ENCODE results near the gene DLD.
"Not testable (repeated sequence)": the region's sequence is repeated elsewhere in the genome, so short reads cannot be mapped to it uniquely, and the experiment has no call there.

DLD gene

GRCh38 chr7:107915541-107915940 lies 24.6 kb downstream of the DLD start:
- no peaks in the 10 kb centered on the region for H3K27me3 Mint-ChIP-seq
- peaks cover 44 to 75% of the 10 kb centered on the region in 2 donors for H3K36me3 Mint-ChIP-seq
- H3K9me3 Mint-ChIP-seq: peaks cover 2 to 4% of the 10 kb centered on the region in 2 donors
- no peak for DNase-seq
- no peak overlapping the region for H3K27ac Mint-ChIP-seq
- no peak overlapping the region for H3K4me3 Mint-ChIP-seq
- no peak for ATAC-seq (replicated peaks)
- H3K4me1 Mint-ChIP-seq: peaks cover 9 to 35% of the 10 kb centered on the region in 2 donors

- no peak overlapping the region for H3K4me3 Mint-ChIP-seq
- H3K27ac Mint-ChIP-seq: no peak overlapping the region
- peak in 1 of 2 donors; percentile 39 for ATAC-seq (replicated peaks)
- peaks cover 12 to 32% of the 10 kb centered on the region in 2 donors for H3K4me1 Mint-ChIP-seq
- no peak for DNase-seq
- H3K9me3 Mint-ChIP-seq: no peaks in the 10 kb centered on the region
- H3K27me3 Mint-ChIP-seq: no peaks in the 10 kb centered on the region
- peaks cover 45 to 76% of the 10 kb centered on the region in 2 donors for H3K36me3 Mint-ChIP-seq
These were observed 27.0 kb downstream of the DLD start for GRCh38 chr7:107917763-107918651.

- Mint-ChIP-seq H3K4me1 (peaks cover 12 to 23% of the 10 kb centered on the region in 2 donors), H3K9me3 (no peaks in the 10 kb centered on the region), H3K36me3 (peaks cover 43 to 73% of the 10 kb centered on the region in 2 donors), H3K27me3 (no peaks in the 10 kb centered on the region), H3K27ac (no peak overlapping the region), H3K4me3 (no peak overlapping the region)
- ATAC-seq (replicated peaks): no peak
- DNase-seq: no peak
These were observed 28.0 kb downstream of the DLD start for GRCh38 chr7:107918948-107919347.

- peaks cover 14 to 20% of the 10 kb centered on the region in 2 donors for H3K4me1 Mint-ChIP-seq
- H3K9me3 Mint-ChIP-seq: no peaks in the 10 kb centered on the region
- peaks cover 40 to 68% of the 10 kb centered on the region in 2 donors for H3K36me3 Mint-ChIP-seq
- H3K27me3 Mint-ChIP-seq: no peaks in the 10 kb centered on the region
- peak in 1 of 2 donors; percentile 45 for ATAC-seq (replicated peaks)
- H3K27ac Mint-ChIP-seq: no peak overlapping the region
- H3K4me3 Mint-ChIP-seq: no peak overlapping the region
- no peak for DNase-seq
These were observed 29.2 kb downstream of the DLD start for GRCh38 chr7:107920048-107920772.

DNA sequence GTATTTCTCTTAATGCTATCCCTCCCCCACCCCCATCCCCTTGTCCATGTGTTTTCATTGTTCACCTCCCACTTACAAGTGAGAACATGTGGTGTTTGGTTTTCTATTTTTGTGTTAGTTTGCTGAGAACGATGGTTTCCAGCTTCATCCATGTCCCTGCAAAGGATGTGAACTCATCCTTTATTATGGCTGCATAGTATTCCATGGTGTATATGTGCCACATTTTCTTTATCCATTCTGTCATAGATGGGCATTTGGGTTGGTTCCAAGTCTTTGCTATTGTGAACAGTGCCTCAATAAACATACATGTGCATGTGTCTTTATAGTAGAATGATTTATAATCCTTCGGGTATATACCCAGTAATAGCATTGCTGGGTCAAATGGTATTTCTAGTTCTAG lies 30.8 kb downstream of the DLD start:
- H3K4me3 Mint-ChIP-seq; ATAC-seq (replicated peaks); H3K27ac Mint-ChIP-seq; DNase-seq; H3K27me3 Mint-ChIP-seq; H3K9me3 Mint-ChIP-seq: not testable (repeated sequence)
- peaks cover 14 to 20% of the 10 kb centered on the region in 2 donors for H3K4me1 Mint-ChIP-seq
- peaks cover 43 to 75% of the 10 kb centered on the region in 2 donors for H3K36me3 Mint-ChIP-seq

- ATAC-seq (replicated peaks): no peak
- no peak for DNase-seq
- no peak overlapping the region for H3K27ac Mint-ChIP-seq
- H3K9me3 Mint-ChIP-seq: no peaks in the 10 kb centered on the region
- no peaks in the 10 kb centered on the region for H3K27me3 Mint-ChIP-seq
- H3K36me3 Mint-ChIP-seq: peaks cover 44 to 73% of the 10 kb centered on the region in 2 donors
- no peak overlapping the region for H3K4me3 Mint-ChIP-seq
- peaks cover 12 to 20% of the 10 kb centered on the region in 2 donors for H3K4me1 Mint-ChIP-seq
These were observed 31.9 kb downstream of the DLD start for GRCh38 chr7:107922886-107923285.

DNA sequence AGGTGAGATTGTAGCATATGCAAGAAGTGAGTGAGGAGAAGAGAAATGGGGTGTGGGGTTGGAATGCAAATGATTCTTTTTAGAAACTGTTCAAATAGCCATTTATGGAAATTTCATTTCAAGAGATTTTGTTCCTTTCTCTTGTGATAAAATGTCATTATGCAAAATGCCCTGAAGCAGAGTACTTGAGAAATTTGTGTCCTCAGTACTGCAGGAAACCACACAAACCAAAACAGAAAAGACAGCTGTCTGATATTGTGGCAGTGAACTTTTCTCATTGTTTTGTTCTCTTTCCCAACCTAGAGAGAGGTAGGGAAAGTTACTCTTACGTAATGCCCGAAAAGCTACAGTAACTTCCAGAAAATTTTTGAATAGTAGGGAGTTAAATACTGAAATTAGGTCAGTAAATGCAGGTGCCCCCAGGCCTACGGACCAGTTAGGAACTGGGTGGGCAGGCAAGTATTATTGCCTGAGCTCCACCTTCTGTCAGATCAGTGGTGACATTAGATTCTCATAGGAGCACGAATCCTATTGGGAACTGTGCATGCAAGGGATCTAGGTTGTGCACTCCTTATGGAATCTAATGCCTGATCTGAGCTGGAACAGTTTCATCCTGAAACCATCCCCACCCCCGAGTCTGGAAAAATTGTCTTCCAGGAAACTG lies 34.0 kb downstream of the DLD start:
- no peaks in the 10 kb centered on the region for H3K27me3 Mint-ChIP-seq
- H3K9me3 Mint-ChIP-seq: no peaks in the 10 kb centered on the region
- H3K27ac Mint-ChIP-seq: no peak overlapping the region
- peaks cover 49 to 74% of the 10 kb centered on the region in 2 donors for H3K36me3 Mint-ChIP-seq
- peak; percentile 68 to 93 for ATAC-seq (replicated peaks)
- H3K4me1 Mint-ChIP-seq: peaks cover 11 to 16% of the 10 kb centered on the region in 2 donors
- DNase-seq: no peak
- no peak overlapping the region for H3K4me3 Mint-ChIP-seq

- H3K36me3 Mint-ChIP-seq: peaks cover 37 to 60% of the 10 kb centered on the region in 2 donors
- ATAC-seq (replicated peaks) (no peak), DNase-seq (no peak)
- H3K4me1 Mint-ChIP-seq: peaks cover 7% of the 10 kb centered on the region in 2 donors
- no peak overlapping the region for H3K4me3 Mint-ChIP-seq
- H3K9me3 Mint-ChIP-seq: no peaks in the 10 kb centered on the region
- H3K27ac Mint-ChIP-seq: no peak overlapping the region
- H3K27me3 Mint-ChIP-seq: no peaks in the 10 kb centered on the region
These were observed 35.5 kb downstream of the DLD start for GRCh38 chr7:107926481-107926880.

- ATAC-seq (replicated peaks): no peak
- Mint-ChIP-seq H3K4me3 (no peak overlapping the region), H3K9me3 (no peaks in the 10 kb centered on the region), H3K36me3 (peaks cover 25 to 31% of the 10 kb centered on the region in 2 donors), H3K27me3 (no peaks in the 10 kb centered on the region), H3K27ac (no peak overlapping the region), H3K4me1 (peaks cover 0 to 2% of the 10 kb centered on the region in 2 donors)
- no peak for DNase-seq
These were observed 40.9 kb downstream of the DLD start for GRCh38 chr7:107931740-107932515.

- Mint-ChIP-seq H3K9me3 (no peaks in the 10 kb centered on the region), H3K4me3 (no peak overlapping the region), H3K4me1 (peaks cover 0 to 2% of the 10 kb centered on the region in 2 donors), H3K27me3 (no peaks in the 10 kb centered on the region), H3K36me3 (peaks cover 19 to 26% of the 10 kb centered on the region in 2 donors), H3K27ac (no peak overlapping the region)
- ATAC-seq (replicated peaks) (no peak), DNase-seq (no peak)
These were observed 41.8 kb downstream of the DLD start for GRCh38 chr7:107932805-107933204.

DNA sequence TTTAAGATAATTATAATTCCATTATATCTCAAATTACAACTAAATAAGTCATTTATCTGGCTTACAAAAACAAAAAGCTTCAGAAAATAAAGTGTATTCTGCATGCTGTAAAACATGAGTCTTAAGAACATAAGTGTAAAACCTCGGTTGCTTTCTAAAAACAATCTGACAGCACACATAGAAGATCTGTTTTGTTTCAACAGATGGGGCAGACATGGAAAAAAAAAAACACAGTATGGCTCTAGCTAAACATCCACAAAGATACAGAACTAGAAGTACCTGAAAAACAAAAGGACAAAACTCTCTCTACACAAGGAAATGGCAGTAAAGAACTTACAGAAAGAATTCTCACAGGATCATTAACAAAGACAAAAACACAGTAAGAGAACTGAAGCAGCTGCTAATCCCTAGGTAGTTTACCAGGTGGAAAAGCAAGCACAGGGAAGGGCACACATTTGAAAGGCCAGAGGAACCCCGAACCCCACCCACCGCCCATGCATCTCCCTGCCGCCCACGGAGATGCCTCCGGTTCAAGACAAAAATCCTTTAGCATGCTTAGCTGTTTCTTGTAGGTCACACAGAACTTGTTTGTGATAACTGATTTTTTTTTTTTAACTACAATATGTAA lies 42.5 kb downstream of the DLD start:
- no peaks in the 10 kb centered on the region for H3K9me3 Mint-ChIP-seq
- H3K4me1 Mint-ChIP-seq: peaks cover 0 to 2% of the 10 kb centered on the region in 2 donors
- peaks cover 19 to 24% of the 10 kb centered on the region in 2 donors for H3K36me3 Mint-ChIP-seq
- H3K27ac Mint-ChIP-seq: peak overlapping the region; percentile 20
- no peak overlapping the region for H3K4me3 Mint-ChIP-seq
- ATAC-seq (replicated peaks) (no peak), DNase-seq (no peak)
- H3K27me3 Mint-ChIP-seq: no peaks in the 10 kb centered on the region

- no peaks in the 10 kb centered on the region for H3K9me3 Mint-ChIP-seq
- peaks cover 17 to 22% of the 10 kb centered on the region in 2 donors for H3K36me3 Mint-ChIP-seq
- H3K27ac Mint-ChIP-seq: peak overlapping the region; percentile 86
- H3K4me1 Mint-ChIP-seq: no peaks in the 10 kb centered on the region
- DNase-seq (no peak), ATAC-seq (replicated peaks) (no peak)
- no peaks in the 10 kb centered on the region for H3K27me3 Mint-ChIP-seq
- H3K4me3 Mint-ChIP-seq: no peak overlapping the region
These were observed 44.2 kb downstream of the DLD start for GRCh38 chr7:107934991-107935770.

DNA sequence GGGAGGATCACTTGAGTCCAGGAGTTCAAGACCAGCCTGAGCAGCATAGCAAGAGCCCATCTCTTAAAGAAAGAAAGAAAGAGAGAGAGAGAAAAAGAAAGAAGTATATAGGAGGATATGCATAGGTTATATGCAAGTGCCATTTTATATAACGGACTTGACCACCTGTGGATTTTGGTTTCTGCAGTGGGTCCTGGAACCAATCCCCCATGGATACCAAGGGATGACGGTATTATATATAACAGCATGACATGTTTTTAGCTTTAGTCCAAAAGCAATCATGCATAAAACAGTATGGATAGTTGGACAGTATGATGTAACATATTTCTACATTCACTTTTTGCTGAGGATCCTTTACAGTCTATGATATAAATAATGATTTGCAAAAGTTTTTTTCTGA lies 45.3 kb downstream of the DLD start:
- peaks cover 17 to 27% of the 10 kb centered on the region in 2 donors for H3K36me3 Mint-ChIP-seq
- H3K4me1 Mint-ChIP-seq: no peaks in the 10 kb centered on the region
- DNase-seq (no peak), ATAC-seq (replicated peaks) (no peak)
- H3K27ac Mint-ChIP-seq: peak overlapping the region; percentile 4
- no peak overlapping the region for H3K4me3 Mint-ChIP-seq
- no peaks in the 10 kb centered on the region for H3K9me3 Mint-ChIP-seq
- H3K27me3 Mint-ChIP-seq: no peaks in the 10 kb centered on the region
